Measurements from ENCODE around the gene COA7. TPM values are rescaled to one million over a fixed set of nuclear protein-coding genes. Genes with fewer than 3 reads are reported as not detected.

The COA7 gene
- total and polyA plus RNA-seq, 10 of the 15 experiments (the other 5 are each of a cell fraction or from before 2014, with no cell fraction given) = 7.5 to 20.2 (median 15.4) TPM

DNA sequence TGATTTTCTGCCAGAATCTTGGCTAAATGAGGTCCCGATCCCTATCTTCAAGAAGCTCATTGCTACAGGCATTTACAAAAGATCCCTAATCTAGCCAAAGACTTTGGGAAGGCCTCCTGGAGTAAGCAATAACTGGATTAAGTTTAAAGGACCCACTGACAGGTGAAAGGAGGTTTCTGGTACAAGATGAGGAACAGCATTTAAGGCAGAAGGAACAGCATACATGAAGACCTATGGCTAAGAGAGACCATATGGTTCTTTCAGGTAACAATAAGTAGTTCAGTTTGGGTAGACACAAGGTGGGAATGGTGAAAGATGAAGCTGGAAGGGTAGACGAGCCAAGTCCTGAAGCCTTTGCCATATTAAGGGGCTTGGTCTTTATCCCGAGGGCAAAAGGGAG lies 37.3 kb downstream of the COA7 start:
- ChIA-PET POLR2A (interaction anchor here (0.5 to 1.5 kb wide), 2 partner anchors 20 to 28 kb away, joined by 3 read pairs; no protein-coding TSS in a partner anchor), RAD21 (ENCODE audit: unreplicated experiment) (interaction anchor here (1.0 to 1.8 kb wide), 3 partner anchors 56 to 257 kb away, joined by 4 to 6 read pairs (median 5); partner anchors contain the start of genes ORC1 and TUT4), CTCF (interaction anchor here (1.8 to 2.2 kb wide), 3 partner anchors 8 to 256 kb away, joined by 4 to 8 read pairs (median 4); partner anchors contain the start of genes ORC1 and PRPF38A), SMC1A (ENCODE audit: uncharacterized antibody, unreplicated experiment) (interaction anchor here (1.0 to 3.0 kb wide), 3 partner anchors 20 to 92 kb away, joined by 3 to 26 read pairs (median 15); no protein-coding TSS in a partner anchor)
- FAIRE-seq (no peak), DNase-seq (ENCODE audit: low read depth, low spot score) (no peak), ATAC-seq (no peak)
- Histone ChIP-seq H3K9me3 (replicated peaks; ENCODE audit: control insufficient read depth, insufficient read depth, low read length) (no peaks in the 10 kb centered on the region), H3K4me3 (no peak overlapping the region), H3K4me2 (ENCODE audit: control insufficient read depth, insufficient read depth) (no peak overlapping the region), H2AFZ (ENCODE audit: control insufficient read depth, low read depth, low read length) (no peak overlapping the region), H4K20me1 (ENCODE audit: control insufficient read depth, insufficient read depth) (no peaks in the 10 kb centered on the region), H3K27me3 (replicated peaks in 1 of 2; ENCODE audit: control insufficient read depth in 2 of 2, insufficient read depth in 2 of 2, low read length in 1 of 2) (no peaks in the 10 kb centered on the region), H3K9ac (ENCODE audit: control insufficient read depth, insufficient read depth, low read length) (no peak overlapping the region), H3K79me2 (ENCODE audit: control insufficient read depth, insufficient read depth, low read length) (no peaks in the 10 kb centered on the region), H3K36me3 (ENCODE audit: control insufficient read depth in 2 of 2, insufficient read depth in 2 of 2, low read length in 1 of 2) (no peaks in the 10 kb centered on the region), H3K27ac (ENCODE audit: control insufficient read depth, insufficient read depth) (no peak overlapping the region), H3K4me1 (ENCODE audit: control insufficient read depth, insufficient read depth, low read length) (peaks cover 5% of the 10 kb centered on the region)
- 46% methylated on average over 3 of the region's 3 CpGs for WGBS (ENCODE audit: insufficient coverage, insufficient replicate concordance, low lambda C conversion rate, missing lambda C conversion rate)
- no TSS peak for BruUV-seq (replicated peaks)
- in situ Hi-C loops (cut with MboI) (no loop called here), intact Hi-C loops (cut with micrococcal nuclease; ENCODE audit: unreplicated experiment) (no loop called here)
- TF ChIP-seq, protein P1, sequence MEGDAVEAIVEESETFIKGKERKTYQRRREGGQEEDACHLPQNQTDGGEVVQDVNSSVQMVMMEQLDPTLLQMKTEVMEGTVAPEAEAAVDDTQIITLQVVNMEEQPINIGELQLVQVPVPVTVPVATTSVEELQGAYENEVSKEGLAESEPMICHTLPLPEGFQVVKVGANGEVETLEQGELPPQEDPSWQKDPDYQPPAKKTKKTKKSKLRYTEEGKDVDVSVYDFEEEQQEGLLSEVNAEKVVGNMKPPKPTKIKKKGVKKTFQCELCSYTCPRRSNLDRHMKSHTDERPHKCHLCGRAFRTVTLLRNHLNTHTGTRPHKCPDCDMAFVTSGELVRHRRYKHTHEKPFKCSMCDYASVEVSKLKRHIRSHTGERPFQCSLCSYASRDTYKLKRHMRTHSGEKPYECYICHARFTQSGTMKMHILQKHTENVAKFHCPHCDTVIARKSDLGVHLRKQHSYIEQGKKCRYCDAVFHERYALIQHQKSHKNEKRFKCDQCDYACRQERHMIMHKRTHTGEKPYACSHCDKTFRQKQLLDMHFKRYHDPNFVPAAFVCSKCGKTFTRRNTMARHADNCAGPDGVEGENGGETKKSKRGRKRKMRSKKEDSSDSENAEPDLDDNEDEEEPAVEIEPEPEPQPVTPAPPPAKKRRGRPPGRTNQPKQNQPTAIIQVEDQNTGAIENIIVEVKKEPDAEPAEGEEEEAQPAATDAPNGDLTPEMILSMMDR (IDR thresholded peaks at IDR 0.05 in 2 of 3, conservative IDR thresholded peaks at IDR 0.05 in 1 of 3; ENCODE audit: control insufficient read depth in 2 of 3, extremely low read depth in 1 of 3, insufficient read depth in 1 of 3, low read depth in 3 of 3, low read length in 3 of 3) = no peak
- TF ChIP-seq, protein P2, sequence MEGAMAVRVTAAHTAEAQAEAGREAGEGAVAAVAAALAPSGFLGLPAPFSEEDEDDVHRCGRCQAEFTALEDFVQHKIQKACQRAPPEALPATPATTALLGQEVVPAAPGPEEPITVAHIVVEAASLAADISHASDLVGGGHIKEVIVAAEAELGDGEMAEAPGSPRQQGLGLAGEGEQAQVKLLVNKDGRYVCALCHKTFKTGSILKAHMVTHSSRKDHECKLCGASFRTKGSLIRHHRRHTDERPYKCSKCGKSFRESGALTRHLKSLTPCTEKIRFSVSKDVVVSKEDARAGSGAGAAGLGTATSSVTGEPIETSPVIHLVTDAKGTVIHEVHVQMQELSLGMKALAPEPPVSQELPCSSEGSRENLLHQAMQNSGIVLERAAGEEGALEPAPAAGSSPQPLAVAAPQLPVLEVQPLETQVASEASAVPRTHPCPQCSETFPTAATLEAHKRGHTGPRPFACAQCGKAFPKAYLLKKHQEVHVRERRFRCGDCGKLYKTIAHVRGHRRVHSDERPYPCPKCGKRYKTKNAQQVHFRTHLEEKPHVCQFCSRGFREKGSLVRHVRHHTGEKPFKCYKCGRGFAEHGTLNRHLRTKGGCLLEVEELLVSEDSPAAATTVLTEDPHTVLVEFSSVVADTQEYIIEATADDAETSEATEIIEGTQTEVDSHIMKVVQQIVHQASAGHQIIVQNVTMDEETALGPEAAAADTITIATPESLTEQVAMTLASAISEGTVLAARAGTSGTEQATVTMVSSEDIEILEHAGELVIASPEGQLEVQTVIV (IDR thresholded peaks at IDR 0.05; ENCODE audit: borderline replicate concordance, partially characterized antibody) = no peak
- TF ChIP-seq CBFB (IDR thresholded peaks at IDR 0.05; ENCODE audit: low read depth) (no peak), WRNIP1 (IDR thresholded peaks at IDR 0.05; ENCODE audit: borderline replicate concordance, low read depth, low read length) (no peak), SMC3 (IDR thresholded peaks at IDR 0.05; ENCODE audit: borderline replicate concordance, low read length) (no peak), MXI1 (IDR thresholded peaks at IDR 0.05; ENCODE audit: low read depth, low read length) (no peak), SP1 (IDR thresholded peaks at IDR 0.05; ENCODE audit: low read depth, low read length) (no peak), JUND (IDR thresholded peaks at IDR 0.05; ENCODE audit: low read depth, low read length) (no peak), POLR2AphosphoS5 (IDR thresholded peaks at IDR 0.05; ENCODE audit: low read length) (no peak), BCL11A (IDR thresholded peaks at IDR 0.05; ENCODE audit: low read depth, low read length) (no peak), NR2C2 (IDR thresholded peaks at IDR 0.05; ENCODE audit: borderline replicate concordance, control insufficient read depth, insufficient read length, low read depth) (no peak), SIN3A (IDR thresholded peaks at IDR 0.05; ENCODE audit: low read depth, low read length) (no peak), CEBPB (IDR thresholded peaks at IDR 0.05; ENCODE audit: borderline replicate concordance in 1 of 2, low read depth in 2 of 2, low read length in 2 of 2) (no peak), NR2C1 (IDR thresholded peaks at IDR 0.05) (no peak)
- TF ChIP-seq, protein P3, sequence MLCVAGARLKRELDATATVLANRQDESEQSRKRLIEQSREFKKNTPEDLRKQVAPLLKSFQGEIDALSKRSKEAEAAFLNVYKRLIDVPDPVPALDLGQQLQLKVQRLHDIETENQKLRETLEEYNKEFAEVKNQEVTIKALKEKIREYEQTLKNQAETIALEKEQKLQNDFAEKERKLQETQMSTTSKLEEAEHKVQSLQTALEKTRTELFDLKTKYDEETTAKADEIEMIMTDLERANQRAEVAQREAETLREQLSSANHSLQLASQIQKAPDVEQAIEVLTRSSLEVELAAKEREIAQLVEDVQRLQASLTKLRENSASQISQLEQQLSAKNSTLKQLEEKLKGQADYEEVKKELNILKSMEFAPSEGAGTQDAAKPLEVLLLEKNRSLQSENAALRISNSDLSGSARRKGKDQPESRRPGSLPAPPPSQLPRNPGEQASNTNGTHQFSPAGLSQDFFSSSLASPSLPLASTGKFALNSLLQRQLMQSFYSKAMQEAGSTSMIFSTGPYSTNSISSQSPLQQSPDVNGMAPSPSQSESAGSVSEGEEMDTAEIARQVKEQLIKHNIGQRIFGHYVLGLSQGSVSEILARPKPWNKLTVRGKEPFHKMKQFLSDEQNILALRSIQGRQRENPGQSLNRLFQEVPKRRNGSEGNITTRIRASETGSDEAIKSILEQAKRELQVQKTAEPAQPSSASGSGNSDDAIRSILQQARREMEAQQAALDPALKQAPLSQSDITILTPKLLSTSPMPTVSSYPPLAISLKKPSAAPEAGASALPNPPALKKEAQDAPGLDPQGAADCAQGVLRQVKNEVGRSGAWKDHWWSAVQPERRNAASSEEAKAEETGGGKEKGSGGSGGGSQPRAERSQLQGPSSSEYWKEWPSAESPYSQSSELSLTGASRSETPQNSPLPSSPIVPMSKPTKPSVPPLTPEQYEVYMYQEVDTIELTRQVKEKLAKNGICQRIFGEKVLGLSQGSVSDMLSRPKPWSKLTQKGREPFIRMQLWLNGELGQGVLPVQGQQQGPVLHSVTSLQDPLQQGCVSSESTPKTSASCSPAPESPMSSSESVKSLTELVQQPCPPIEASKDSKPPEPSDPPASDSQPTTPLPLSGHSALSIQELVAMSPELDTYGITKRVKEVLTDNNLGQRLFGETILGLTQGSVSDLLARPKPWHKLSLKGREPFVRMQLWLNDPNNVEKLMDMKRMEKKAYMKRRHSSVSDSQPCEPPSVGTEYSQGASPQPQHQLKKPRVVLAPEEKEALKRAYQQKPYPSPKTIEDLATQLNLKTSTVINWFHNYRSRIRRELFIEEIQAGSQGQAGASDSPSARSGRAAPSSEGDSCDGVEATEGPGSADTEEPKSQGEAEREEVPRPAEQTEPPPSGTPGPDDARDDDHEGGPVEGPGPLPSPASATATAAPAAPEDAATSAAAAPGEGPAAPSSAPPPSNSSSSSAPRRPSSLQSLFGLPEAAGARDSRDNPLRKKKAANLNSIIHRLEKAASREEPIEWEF (IDR thresholded peaks at IDR 0.05; ENCODE audit: insufficient replicate concordance, low read depth, low read length) = no peak
